IMR-90 (cell line): ENCODE data around the gene PDE4B. TPM values are rescaled to one million over a fixed set of nuclear protein-coding genes. Genes with fewer than 3 reads are reported as not detected.

Source experiments
- ATAC-seq: fragments of 200-7000 bp; cut with Tn5 transposase; 2 replicates; pipeline ENCODE4 v1.9.1; 2020; ENCODE audit warnings: low read depth, mild to moderate bottlenecking, moderate library complexity
- BruUV-seq: library from RNA; stranded (reverse); fragments of 400-500 nt; replicated peaks from 2 replicates; lab custom pipeline; 2021; lab: Mats Ljungman, UMichigan
- CTCF ChIA-PET: fragments of 300-600 bp; formaldehyde crosslinking; extraction: SDS; loops from one replicate; lab custom pipeline; 2021; ENCODE audit warnings: antibody characterized with exemption; lab: Yijun Ruan, JAX
- POLR2A ChIA-PET: fragments of 300-600 bp; sonication (Branson Sonifier 250); formaldehyde crosslinking; loops from one replicate; lab custom pipeline; 2022; ENCODE audit warnings: antibody characterized with exemption; ENCODE audit not compliant: unreplicated experiment; lab: Charles Lee
- DNase-seq: peaks from one replicate; pipeline ENCODE4 v3.0.0; 2013
- H2AFZ ChIP-seq: replicated peaks from 2 replicates; pipeline ENCODE3; 2013; ENCODE audit warnings: low read length, mild to moderate bottlenecking; ENCODE audit not compliant: poor library complexity
- H2AK5ac ChIP-seq: 2 replicates; pipeline ENCODE4 v1.6.1; 2013; ENCODE audit warnings: low read depth, low read length, inconsistent platforms
- H2AK9ac ChIP-seq: replicated peaks from 2 replicates; pipeline ENCODE3; 2013; ENCODE audit warnings: mild to moderate bottlenecking, low read depth, low read length, moderate library complexity; ENCODE audit not compliant: poor library complexity
- H2BK120ac ChIP-seq: 2 replicates; pipeline ENCODE4 v1.6.1; 2013; ENCODE audit warnings: low read depth, low read length, inconsistent platforms
- H2BK15ac ChIP-seq: 3 replicates; pipeline ENCODE4 v1.6.1; 2013; ENCODE audit warnings: low read depth, low read length, inconsistent platforms
- H2BK20ac ChIP-seq: 2 replicates; pipeline ENCODE4 v1.6.1; 2013; ENCODE audit warnings: low read depth, mild to moderate bottlenecking, inconsistent platforms, low read length, moderate library complexity
- H2BK5ac ChIP-seq: 2 replicates; pipeline ENCODE4 v1.6.1; 2013; ENCODE audit warnings: mild to moderate bottlenecking, low read depth, low read length, inconsistent platforms; ENCODE audit not compliant: poor library complexity, severe bottlenecking
- H3K14ac ChIP-seq: replicated peaks from 2 replicates; pipeline ENCODE4 v1.6.1; 2013; ENCODE audit warnings: low read depth, low read length, inconsistent platforms
- H3K18ac ChIP-seq: 2 replicates; pipeline ENCODE4 v1.6.1; 2013; ENCODE audit warnings: low read depth, low read length, control low read depth
- H3K23ac ChIP-seq: 2 replicates; pipeline ENCODE4 v1.6.1; 2013; ENCODE audit warnings: low read depth, low read length, inconsistent platforms
- H3K27ac ChIP-seq: 2 replicates; pipeline ENCODE4 v1.5.1; 2013; ENCODE audit warnings: mild to moderate bottlenecking, control low read depth, low read length; ENCODE audit not compliant: insufficient read depth
- H3K27me3 ChIP-seq: 2 replicates; pipeline ENCODE4 v1.6.1; 2013; ENCODE audit warnings: low read length; ENCODE audit not compliant: control insufficient read depth, insufficient read depth
- H3K36me3 ChIP-seq: 2 replicates; pipeline ENCODE4 v1.6.1; 2013; ENCODE audit warnings: low read length, mixed read lengths; ENCODE audit not compliant: control insufficient read depth, insufficient read depth
- H3K4ac ChIP-seq: 2 replicates; pipeline ENCODE4 v1.6.1; 2013; ENCODE audit warnings: low read depth, low read length, inconsistent platforms
- H3K4me1 ChIP-seq: 2 replicates; pipeline ENCODE4 v1.6.1; 2013; ENCODE audit warnings: low read length, mixed read lengths; ENCODE audit not compliant: control insufficient read depth, insufficient read depth
- H3K4me2 ChIP-seq: 2 replicates; pipeline ENCODE4 v1.6.1; 2013; ENCODE audit warnings: low read depth, mild to moderate bottlenecking, control low read depth, low read length, moderate library complexity
- H3K4me3 ChIP-seq: 2 replicates; pipeline ENCODE4 v1.5.1; 2013; ENCODE audit warnings: low read depth, mild to moderate bottlenecking, control low read depth, low read length, moderate library complexity; ENCODE audit not compliant: insufficient read depth
- H3K56ac ChIP-seq: 2 replicates; pipeline ENCODE4 v1.6.1; 2013; ENCODE audit warnings: low read length, inconsistent platforms; ENCODE audit not compliant: insufficient read depth; ENCODE audit errors: extremely low read depth
- H3K79me1 ChIP-seq, 2 experiments: 2 replicates each; pipeline ENCODE4 v1.6.1; 2013; ENCODE audit warnings: low read length in 2 of 2, inconsistent platforms in 1 of 2, low read depth in 1 of 2
- H3K9ac ChIP-seq: 2 replicates; pipeline ENCODE4 v1.6.1; 2013; ENCODE audit warnings: low read depth, low read length, control low read depth
- H3K9me1 ChIP-seq: 2 replicates; pipeline ENCODE4 v1.6.1; 2013; ENCODE audit warnings: low read length, inconsistent platforms; ENCODE audit not compliant: insufficient read depth
- H3K9me3 ChIP-seq: 2 replicates; pipeline ENCODE4 v1.6.1; 2013; ENCODE audit warnings: low read length; ENCODE audit not compliant: control insufficient read depth, insufficient read depth
- H4K20me1 ChIP-seq: 2 replicates; pipeline ENCODE4 v1.6.1; 2013; ENCODE audit warnings: low read length, inconsistent platforms; ENCODE audit not compliant: insufficient read depth
- H4K5ac ChIP-seq: 2 replicates; pipeline ENCODE4 v1.6.1; 2013; ENCODE audit warnings: mild to moderate bottlenecking, low read depth, low read length, control low read depth
- H4K8ac ChIP-seq, 2 experiments: 2 replicates each; pipeline ENCODE4 v1.6.1; 2013; ENCODE audit warnings: low read depth in 2 of 2, low read length in 2 of 2, control low read depth in 1 of 2, inconsistent platforms in 1 of 2
- H4K91ac ChIP-seq: 2 replicates; pipeline ENCODE4 v1.6.1; 2013; ENCODE audit warnings: low read depth, low read length, inconsistent platforms; ENCODE audit not compliant: insufficient read depth
- BHLHE40 ChIP-seq: fragments of 150-350 bp; IDR thresholded peaks from 2 replicates; pipeline ENCODE4 v1.6.1; 2016; ENCODE audit warnings: mild to moderate bottlenecking, low read depth, low read length
- CEBPB ChIP-seq: IDR thresholded peaks from 2 replicates; pipeline ENCODE4 v1.6.1; 2012; ENCODE audit warnings: low read depth, low read length, improper control_type of control experiment
- CHD1 ChIP-seq: IDR thresholded peaks from 2 replicates; pipeline ENCODE4 v1.6.1; 2012; ENCODE audit warnings: low read depth, low read length, improper control_type of control experiment
- FOS ChIP-seq: fragments of 150-350 bp; IDR thresholded peaks from 2 replicates; pipeline ENCODE4 v1.6.1; 2016; ENCODE audit warnings: low read depth, low read length
- MAFK ChIP-seq: IDR thresholded peaks from 2 replicates; pipeline ENCODE4 v1.6.1; 2012; ENCODE audit warnings: low read depth, low read length, improper control_type of control experiment
- MAZ ChIP-seq: IDR thresholded peaks from 2 replicates; pipeline ENCODE4 v1.6.1; 2012; ENCODE audit warnings: low read depth, mild to moderate bottlenecking, low read length, improper control_type of control experiment, moderate library complexity, borderline replicate concordance
- MXI1 ChIP-seq: IDR thresholded peaks from 2 replicates; pipeline ENCODE4 v1.6.1; 2012; ENCODE audit warnings: low read depth, mild to moderate bottlenecking, low read length, moderate library complexity, borderline replicate concordance
- NFE2L2 ChIP-seq: fragments of 150-350 bp; IDR thresholded peaks from 2 replicates; pipeline ENCODE4 v1.6.1; 2016; ENCODE audit warnings: low read depth, mild to moderate bottlenecking, low read length
- POLR2A ChIP-seq: IDR thresholded peaks from 2 replicates; pipeline ENCODE4 v1.6.1; 2012; ENCODE audit warnings: mild to moderate bottlenecking, low read depth, low read length
- RCOR1 ChIP-seq: IDR thresholded peaks from 2 replicates; pipeline ENCODE4 v1.6.1; 2012; ENCODE audit warnings: mild to moderate bottlenecking, low read length, improper control_type of control experiment; ENCODE audit not compliant: insufficient replicate concordance
- RFX5 ChIP-seq: IDR thresholded peaks from 2 replicates; pipeline ENCODE4 v1.8.0; 2012; ENCODE audit warnings: low read depth, mild to moderate bottlenecking, low read length, moderate library complexity
- SMC3 ChIP-seq: fragments of 150-350 bp; IDR thresholded peaks from 2 replicates; pipeline ENCODE4 v1.6.1; 2016; ENCODE audit warnings: low read depth, mild to moderate bottlenecking, antibody characterized with exemption, low read length, moderate library complexity
- WGBS, 2 experiments: methylation state at CpG; one replicate each; pipeline versions ENCODE4 v1.1.5 to v1.1.7; 2013; ENCODE audit warnings: missing lambda C conversion rate in 2 of 2; ENCODE audit not compliant: insufficient read length in 1 of 2; ENCODE audit errors: extremely low coverage in 2 of 2; 5-methylcytosine and 5-hydroxymethylcytosine counted together
- dilution Hi-C: fragments of 300-500 bp; cut with HindIII; formaldehyde crosslinking; loops from one replicate; pipeline ENCODE4 v1.14.3; 2018; ENCODE audit warnings: low sequenced_read_pairs; ENCODE audit not compliant: unreplicated experiment
- in situ Hi-C: fragments of 300-500 bp; cut with MboI; formaldehyde crosslinking; loops from 3 replicates; pipeline ENCODE4 v1.14.3; 2019; ENCODE audit warnings: low sequenced_read_pairs, inconsistent platforms, mixed read lengths
- intact Hi-C: fragments of 100-400 bp; cut with micrococcal nuclease; formaldehyde crosslinking; loops from 2 replicates; pipeline ENCODE4 v1.10.0; 2022
- polyA plus RNA-seq, 3 experiments: library from polyadenylated mRNA; depleted of rRNA; stranded (reverse); fragments of >200 nt; gene quantifications; 2 replicates each; pipeline ENCODE4 v1.2.3, GENCODE V29; 2012; ENCODE audit warnings: low replicate concordance in 1 of 3
- total RNA-seq: library from RNA; depleted of rRNA; stranded (reverse); fragments of >200 nt; gene quantifications from 2 replicates; pipeline ENCODE4 v1.2.3, GENCODE V29; 2012
- TF ChIP-seq, protein P1 (sequence below): fragments of 150-350 bp; IDR thresholded peaks from 2 replicates; pipeline ENCODE4 v1.6.1; 2016; ENCODE audit warnings: low read depth, mild to moderate bottlenecking, low read length, moderate library complexity, borderline replicate concordance
- TF ChIP-seq, protein P2 (sequence below): fragments of 150-350 bp; IDR thresholded peaks from 2 replicates; pipeline ENCODE4 v1.6.1; 2017; ENCODE audit warnings: mild to moderate bottlenecking, antibody characterized with exemption, low read length, low read depth
- TF ChIP-seq, protein P3 (sequence below): conservative IDR thresholded peaks from 2 replicates; pipeline ENCODE4 v1.5.1; 2012; ENCODE audit warnings: mild to moderate bottlenecking, low read depth, low read length, improper control_type of control experiment

The PDE4B gene
- total and polyA plus RNA-seq, 2 of the 4 experiments (the other 2 are of a cell fraction) = 5.8 to 21.3 TPM

DNA sequence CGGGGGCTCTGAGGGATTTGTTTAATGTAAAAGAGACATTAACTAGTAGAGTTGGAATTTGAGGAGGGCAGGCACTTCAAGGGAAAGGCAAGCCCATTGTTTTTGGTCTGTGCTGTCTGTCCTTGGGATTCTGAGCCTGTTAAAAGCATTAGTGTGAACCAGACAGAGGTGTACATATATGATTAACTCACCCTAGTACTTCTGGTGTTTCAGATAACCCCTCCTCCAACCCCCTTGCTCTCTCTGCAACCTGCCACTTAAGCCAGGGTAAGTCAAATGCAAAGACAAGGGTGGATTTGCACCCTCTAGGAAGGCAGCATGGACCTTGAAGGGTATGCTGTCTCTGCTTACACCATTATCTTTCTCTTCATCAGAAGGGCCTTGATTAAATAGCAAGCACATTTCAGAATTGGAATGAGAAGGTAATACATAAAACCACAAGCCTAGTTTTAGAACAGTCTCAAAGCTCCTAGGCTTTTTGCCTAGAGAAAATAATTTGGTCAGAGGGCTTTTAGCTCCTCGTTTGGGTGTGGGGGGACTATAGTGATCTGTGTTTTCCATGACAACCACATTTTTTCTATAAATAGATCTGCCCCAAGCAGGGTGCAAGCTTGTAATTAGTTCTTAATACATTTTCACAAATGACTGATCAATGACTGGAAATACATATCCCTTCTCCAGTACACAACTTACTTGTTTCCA lies 620.6 kb downstream of the PDE4B start:
- no peak overlapping the region for H2AK9ac ChIP-seq
- no peak overlapping the region for H3K4me3 ChIP-seq
- CTCF ChIA-PET = no interaction called here
- H4K5ac ChIP-seq = peak overlapping the region; percentile 84
- no peak for DNase-seq
- no peak overlapping the region; the same call in 1 of the 2 replicates for H3K4me2 ChIP-seq
- WGBS, 2 experiments = no CpG with 5 or more reads among the region's 2 CpGs
- peaks cover 10% of the 10 kb centered on the region for H3K9me3 ChIP-seq
- H3K23ac ChIP-seq = no peak overlapping the region
- peaks cover 6% of the 10 kb centered on the region; the same call in 1 of the 2 replicates for H3K9me1 ChIP-seq
- no peak overlapping the region for H2AFZ ChIP-seq
- no peaks in the 10 kb centered on the region for H4K20me1 ChIP-seq
- H3K4ac ChIP-seq = peak overlapping the region; percentile 1; the same call in 1 of the 2 replicates
- H3K4me1 ChIP-seq = peaks cover 18% of the 10 kb centered on the region
- H2BK15ac ChIP-seq = peak overlapping the region; percentile 39; the same call in 2 of the 3 replicates
- H3K56ac ChIP-seq = no peak overlapping the region
- peak overlapping the region; percentile 69 for H2BK20ac ChIP-seq
- no peak overlapping the region for H2BK5ac ChIP-seq
- H3K79me1 ChIP-seq = no peaks in the 10 kb centered on the region
- peak overlapping the region; percentile 94 for H3K18ac ChIP-seq
- no peak overlapping the region; the same call in 1 of the 2 replicates for H4K91ac ChIP-seq
- no TSS peak for BruUV-seq
- peak overlapping the region; percentile 85; the same call in 1 of the 2 replicates for H3K27ac ChIP-seq
- H4K8ac ChIP-seq = no peak overlapping the region
- in situ Hi-C loops = no loop called here
- peak overlapping the region; percentile 49 for H3K14ac ChIP-seq
- H2BK120ac ChIP-seq = 0 out of 2 replicates have a peak overlapping the region, but pooled peaks have one; percentile 6
- no peak for ATAC-seq
- H3K36me3 ChIP-seq = no peaks in the 10 kb centered on the region
- H3K27me3 ChIP-seq = no peaks in the 10 kb centered on the region
- POLR2A ChIA-PET = no interaction called here
- H2AK5ac ChIP-seq = peak overlapping the region; percentile 47; the same call in 1 of the 2 replicates
- no peak overlapping the region for H3K9ac ChIP-seq
- intact Hi-C loops = no loop called here
- dilution Hi-C loops = no loop called here
- TF ChIP-seq, protein P1, sequence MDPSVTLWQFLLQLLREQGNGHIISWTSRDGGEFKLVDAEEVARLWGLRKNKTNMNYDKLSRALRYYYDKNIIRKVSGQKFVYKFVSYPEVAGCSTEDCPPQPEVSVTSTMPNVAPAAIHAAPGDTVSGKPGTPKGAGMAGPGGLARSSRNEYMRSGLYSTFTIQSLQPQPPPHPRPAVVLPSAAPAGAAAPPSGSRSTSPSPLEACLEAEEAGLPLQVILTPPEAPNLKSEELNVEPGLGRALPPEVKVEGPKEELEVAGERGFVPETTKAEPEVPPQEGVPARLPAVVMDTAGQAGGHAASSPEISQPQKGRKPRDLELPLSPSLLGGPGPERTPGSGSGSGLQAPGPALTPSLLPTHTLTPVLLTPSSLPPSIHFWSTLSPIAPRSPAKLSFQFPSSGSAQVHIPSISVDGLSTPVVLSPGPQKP = no peak
- TF ChIP-seq CEBPB = no peak
- no peak for TF ChIP-seq RCOR1
- no peak for TF ChIP-seq POLR2A
- TF ChIP-seq MXI1 = no peak
- TF ChIP-seq NFE2L2 = no peak
- TF ChIP-seq MAZ = no peak
- TF ChIP-seq, protein P2, sequence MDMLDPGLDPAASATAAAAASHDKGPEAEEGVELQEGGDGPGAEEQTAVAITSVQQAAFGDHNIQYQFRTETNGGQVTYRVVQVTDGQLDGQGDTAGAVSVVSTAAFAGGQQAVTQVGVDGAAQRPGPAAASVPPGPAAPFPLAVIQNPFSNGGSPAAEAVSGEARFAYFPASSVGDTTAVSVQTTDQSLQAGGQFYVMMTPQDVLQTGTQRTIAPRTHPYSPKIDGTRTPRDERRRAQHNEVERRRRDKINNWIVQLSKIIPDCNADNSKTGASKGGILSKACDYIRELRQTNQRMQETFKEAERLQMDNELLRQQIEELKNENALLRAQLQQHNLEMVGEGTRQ = no peak
- TF ChIP-seq BHLHE40 = no peak
- no peak for TF ChIP-seq FOS
- TF ChIP-seq CHD1 = no peak
- TF ChIP-seq RFX5 = no peak
- TF ChIP-seq, protein P3, sequence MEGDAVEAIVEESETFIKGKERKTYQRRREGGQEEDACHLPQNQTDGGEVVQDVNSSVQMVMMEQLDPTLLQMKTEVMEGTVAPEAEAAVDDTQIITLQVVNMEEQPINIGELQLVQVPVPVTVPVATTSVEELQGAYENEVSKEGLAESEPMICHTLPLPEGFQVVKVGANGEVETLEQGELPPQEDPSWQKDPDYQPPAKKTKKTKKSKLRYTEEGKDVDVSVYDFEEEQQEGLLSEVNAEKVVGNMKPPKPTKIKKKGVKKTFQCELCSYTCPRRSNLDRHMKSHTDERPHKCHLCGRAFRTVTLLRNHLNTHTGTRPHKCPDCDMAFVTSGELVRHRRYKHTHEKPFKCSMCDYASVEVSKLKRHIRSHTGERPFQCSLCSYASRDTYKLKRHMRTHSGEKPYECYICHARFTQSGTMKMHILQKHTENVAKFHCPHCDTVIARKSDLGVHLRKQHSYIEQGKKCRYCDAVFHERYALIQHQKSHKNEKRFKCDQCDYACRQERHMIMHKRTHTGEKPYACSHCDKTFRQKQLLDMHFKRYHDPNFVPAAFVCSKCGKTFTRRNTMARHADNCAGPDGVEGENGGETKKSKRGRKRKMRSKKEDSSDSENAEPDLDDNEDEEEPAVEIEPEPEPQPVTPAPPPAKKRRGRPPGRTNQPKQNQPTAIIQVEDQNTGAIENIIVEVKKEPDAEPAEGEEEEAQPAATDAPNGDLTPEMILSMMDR = no peak
- TF ChIP-seq MAFK = no peak
- TF ChIP-seq SMC3 = no peak
